Stimulated activated memory B cell treated with anti-CD40 and anti-IgM and Interleukin-4, amounts not matched to agents 10 μg/mL and 1 μg/mL and 100 μg/mL, for 72 hours (primary cell): Measurements from ENCODE around the gene CYP39A1.

Source experiments
- ATAC-seq: fragments of 150-1000 bp; cut with Tn5 transposase; 2 replicates; pipeline ENCODE4 v1.10.0; 2021
- H3K27ac Mint-ChIP-seq: one replicate; pipeline ENCODE4 v1.8.0; 2022; ENCODE audit warnings: mild to moderate bottlenecking, mixed read lengths
- H3K27me3 Mint-ChIP-seq: one replicate; pipeline ENCODE4 v1.8.0; 2022; ENCODE audit warnings: mixed read lengths
- H3K36me3 Mint-ChIP-seq: one replicate; pipeline ENCODE4 v1.8.0; 2022; ENCODE audit warnings: mixed read lengths
- H3K4me1 Mint-ChIP-seq: one replicate; pipeline ENCODE4 v1.8.0; 2022; ENCODE audit warnings: mixed read lengths
- H3K4me3 Mint-ChIP-seq: one replicate; pipeline ENCODE4 v1.8.0; 2022; ENCODE audit warnings: mild to moderate bottlenecking, moderate library complexity, mixed read lengths
- H3K9me3 Mint-ChIP-seq: one replicate; pipeline ENCODE4 v1.8.0; 2022; ENCODE audit warnings: mixed read lengths

Gene CYP39A1

GRCh38 chr6:46525583-46525982 is 127.0 kb downstream of the CYP39A1 start:
- ATAC-seq, result no peak
- Mint-ChIP-seq H3K4me1 (no peaks in the 10 kb centered on the region), H3K36me3 (no peaks in the 10 kb centered on the region), H3K9me3 (no peaks in the 10 kb centered on the region), H3K27ac (no peak overlapping the region), H3K27me3 (peaks cover 30% of the 10 kb centered on the region), H3K4me3 (no peak overlapping the region)

GRCh38 chr6:46521464-46521971 is 131.1 kb downstream of the CYP39A1 start:
- Mint-ChIP-seq H3K27ac (no peak overlapping the region), H3K27me3 (peaks cover 15% of the 10 kb centered on the region), H3K36me3 (no peaks in the 10 kb centered on the region), H3K4me1 (no peaks in the 10 kb centered on the region), H3K9me3 (no peaks in the 10 kb centered on the region), H3K4me3 (no peak overlapping the region)
- no peak for ATAC-seq

- Mint-ChIP-seq H3K27me3 (no peaks in the 10 kb centered on the region), H3K36me3 (no peaks in the 10 kb centered on the region), H3K27ac (no peak overlapping the region), H3K4me1 (no peaks in the 10 kb centered on the region), H3K9me3 (no peaks in the 10 kb centered on the region), H3K4me3 (no peak overlapping the region)
- ATAC-seq, result no peak
These were observed 135.4 kb downstream of the CYP39A1 start for GRCh38 chr6:46517202-46517601.

GRCh38 chr6:46513533-46513932 is 139.1 kb downstream of the CYP39A1 start:
- no peaks in the 10 kb centered on the region for H3K4me1 Mint-ChIP-seq
- no peaks in the 10 kb centered on the region for H3K27me3 Mint-ChIP-seq
- no peak for ATAC-seq
- H3K9me3 Mint-ChIP-seq, result no peaks in the 10 kb centered on the region
- no peak overlapping the region for H3K27ac Mint-ChIP-seq
- no peak overlapping the region for H3K4me3 Mint-ChIP-seq
- H3K36me3 Mint-ChIP-seq, result no peaks in the 10 kb centered on the region

GRCh38 chr6:46511320-46511719 is 141.3 kb downstream of the CYP39A1 start:
- ATAC-seq, result no peak
- no peaks in the 10 kb centered on the region for H3K9me3 Mint-ChIP-seq
- no peak overlapping the region for H3K27ac Mint-ChIP-seq
- H3K4me1 Mint-ChIP-seq, result no peaks in the 10 kb centered on the region
- no peaks in the 10 kb centered on the region for H3K36me3 Mint-ChIP-seq
- H3K27me3 Mint-ChIP-seq, result no peaks in the 10 kb centered on the region
- no peak overlapping the region for H3K4me3 Mint-ChIP-seq

- Mint-ChIP-seq H3K4me1 (no peaks in the 10 kb centered on the region), H3K27ac (no peak overlapping the region), H3K27me3 (no peaks in the 10 kb centered on the region), H3K4me3 (no peak overlapping the region), H3K9me3 (no peaks in the 10 kb centered on the region), H3K36me3 (no peaks in the 10 kb centered on the region)
- ATAC-seq, result no peak
These were observed 142.0 kb downstream of the CYP39A1 start for GRCh38 chr6:46510651-46511050.

- Mint-ChIP-seq H3K36me3 (no peaks in the 10 kb centered on the region), H3K4me1 (no peaks in the 10 kb centered on the region), H3K9me3 (no peaks in the 10 kb centered on the region), H3K27me3 (no peaks in the 10 kb centered on the region), H3K27ac (no peak overlapping the region), H3K4me3 (no peak overlapping the region)
- ATAC-seq, result no peak
These were observed 142.6 kb downstream of the CYP39A1 start for GRCh38 chr6:46509981-46510510.

GRCh38 chr6:46509063-46509462 is 143.6 kb downstream of the CYP39A1 start:
- no peak for ATAC-seq

GRCh38 chr6:46507426-46507825 is 145.2 kb downstream of the CYP39A1 start:
- no peak for ATAC-seq
- H3K27ac Mint-ChIP-seq, result no peak overlapping the region
- no peaks in the 10 kb centered on the region for H3K9me3 Mint-ChIP-seq
- no peaks in the 10 kb centered on the region for H3K27me3 Mint-ChIP-seq
- no peak overlapping the region for H3K4me3 Mint-ChIP-seq
- H3K4me1 Mint-ChIP-seq, result no peaks in the 10 kb centered on the region
- H3K36me3 Mint-ChIP-seq, result no peaks in the 10 kb centered on the region

More at GRCh38 chr6:46509063-46509462, 143.6 kb downstream of the CYP39A1 start:
- H3K4me3 Mint-ChIP-seq, result no peak overlapping the region
- no peaks in the 10 kb centered on the region for H3K9me3 Mint-ChIP-seq
- H3K36me3 Mint-ChIP-seq, result no peaks in the 10 kb centered on the region
- no peak overlapping the region for H3K27ac Mint-ChIP-seq
- no peaks in the 10 kb centered on the region for H3K4me1 Mint-ChIP-seq
- no peaks in the 10 kb centered on the region for H3K27me3 Mint-ChIP-seq

- H3K27me3 Mint-ChIP-seq, result no peaks in the 10 kb centered on the region
- no peaks in the 10 kb centered on the region for H3K9me3 Mint-ChIP-seq
- ATAC-seq, result no peak
- no peak overlapping the region for H3K4me3 Mint-ChIP-seq
- no peak overlapping the region for H3K27ac Mint-ChIP-seq
- H3K36me3 Mint-ChIP-seq, result no peaks in the 10 kb centered on the region
- H3K4me1 Mint-ChIP-seq, result peaks cover 8% of the 10 kb centered on the region
These were observed 146.7 kb downstream of the CYP39A1 start for GRCh38 chr6:46505693-46506512.

- no peaks in the 10 kb centered on the region for H3K9me3 Mint-ChIP-seq
- no peak overlapping the region for H3K4me3 Mint-ChIP-seq
- H3K27me3 Mint-ChIP-seq, result no peaks in the 10 kb centered on the region
- H3K4me1 Mint-ChIP-seq, result peaks cover 8% of the 10 kb centered on the region
- no peaks in the 10 kb centered on the region for H3K36me3 Mint-ChIP-seq
- H3K27ac Mint-ChIP-seq, result no peak overlapping the region
- no peak for ATAC-seq
These were observed 148.4 kb downstream of the CYP39A1 start for GRCh38 chr6:46504242-46504641.

GRCh38 chr6:46502486-46503119 is 150.0 kb downstream of the CYP39A1 start:
- Mint-ChIP-seq H3K4me1 (peaks cover 8% of the 10 kb centered on the region), H3K4me3 (no peak overlapping the region), H3K9me3 (no peaks in the 10 kb centered on the region), H3K36me3 (no peaks in the 10 kb centered on the region), H3K27me3 (peaks cover under 1% of the 10 kb centered on the region), H3K27ac (no peak overlapping the region)
- ATAC-seq, result no peak

- H3K36me3 Mint-ChIP-seq, result no peaks in the 10 kb centered on the region
- no peaks in the 10 kb centered on the region for H3K9me3 Mint-ChIP-seq
- H3K4me1 Mint-ChIP-seq, result peaks cover 8% of the 10 kb centered on the region
- peak; percentile 41 for ATAC-seq
- no peak overlapping the region for H3K4me3 Mint-ChIP-seq
- H3K27me3 Mint-ChIP-seq, result peaks cover 12% of the 10 kb centered on the region
- H3K27ac Mint-ChIP-seq, result no peak overlapping the region
These were observed 151.2 kb downstream of the CYP39A1 start for GRCh38 chr6:46501136-46502089.

GRCh38 chr6:46500382-46500781 is 152.2 kb downstream of the CYP39A1 start:
- Mint-ChIP-seq H3K4me3 (no peak overlapping the region), H3K9me3 (no peaks in the 10 kb centered on the region), H3K27ac (no peak overlapping the region), H3K4me1 (peaks cover 8% of the 10 kb centered on the region), H3K36me3 (no peaks in the 10 kb centered on the region), H3K27me3 (peaks cover 23% of the 10 kb centered on the region)
- ATAC-seq, result no peak
